Measurements from ENCODE around the gene ASTN1. TPM values are rescaled to one million over a fixed set of nuclear protein-coding genes. Genes with fewer than 3 reads are reported as not detected.

Gene ASTN1
- total RNA-seq, 1 experiment from 2014 or later, result 0.42 TPM

DNA sequence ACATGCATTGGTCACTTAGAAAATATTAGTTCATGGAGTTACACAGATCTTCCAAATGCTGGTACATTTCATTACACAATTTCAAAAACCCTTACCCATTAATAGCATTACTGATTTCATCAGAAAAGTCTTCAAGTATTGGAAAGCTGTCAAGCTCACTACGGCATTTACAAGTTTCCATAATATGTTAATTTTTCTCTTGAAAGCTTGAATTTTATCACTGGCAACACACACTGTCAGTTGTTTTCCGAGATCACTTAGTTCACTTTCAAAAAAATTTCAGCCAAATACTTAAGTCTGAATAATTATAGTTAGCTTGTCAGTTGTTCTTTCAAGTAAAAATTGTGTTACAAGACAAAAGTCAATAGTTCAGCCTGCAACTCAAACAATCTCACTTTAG, 18.0 kb downstream of the ASTN1 start:
- ChIA-PET CTCF (no interaction called here), POLR2A (no interaction called here), RAD21 (ENCODE audit: low non-redundant PET in 1 of 2, low total read pairs in 2 of 2, uncharacterized antibody in 2 of 2, unreplicated experiment in 2 of 2) (no interaction called here)
- 0 out of 2 replicates have a peak, but pooled peaks cover 2% of the 10 kb centered on the region for H3K27me3 ChIP-seq (ENCODE audit: insufficient read depth, low read length)
- no peak overlapping the region for H3K4me2 ChIP-seq (ENCODE audit: low read length)
- H4K20me1 ChIP-seq (ENCODE audit: insufficient read depth), result no peaks in the 10 kb centered on the region
- intact Hi-C loops (cut with micrococcal nuclease), result no loop called here
- no peak overlapping the region for H3K27ac ChIP-seq (ENCODE audit: low read depth, low read length)
- no peak for ATAC-seq
- no peak for DNase-seq (ENCODE audit: low read depth, low spot score)
- BruUV-seq (replicated peaks), result no TSS peak
- no peaks in the 10 kb centered on the region for H3K9me3 ChIP-seq (ENCODE audit: control insufficient read depth in 1 of 2, insufficient read depth in 1 of 2, low read depth in 1 of 2, low read length in 2 of 2)
- H3K4me3 ChIP-seq (replicated peaks in 1 of 2; ENCODE audit: low read depth in 1 of 2, low read length in 2 of 2), result no peak overlapping the region
- H2AFZ ChIP-seq (ENCODE audit: low read depth, low read length, poor library complexity, severe bottlenecking), result no peak overlapping the region
- no peaks in the 10 kb centered on the region for H3K36me3 ChIP-seq (ENCODE audit: control insufficient read depth in 1 of 2, insufficient read depth in 2 of 2, low read length in 2 of 2)
- H3K79me2 ChIP-seq (ENCODE audit: insufficient read depth, low read length), result no peaks in the 10 kb centered on the region
- no peaks in the 10 kb centered on the region for H3K4me1 ChIP-seq (ENCODE audit: control insufficient read depth in 1 of 2, insufficient read depth in 2 of 2, low read length in 2 of 2)
- no peak for TF ChIP-seq SRF (IDR thresholded peaks at IDR 0.05; ENCODE audit: low read depth)
- TF ChIP-seq EGR1 (IDR thresholded peaks at IDR 0.05; ENCODE audit: low read depth), result no peak
- TF ChIP-seq, protein P1, sequence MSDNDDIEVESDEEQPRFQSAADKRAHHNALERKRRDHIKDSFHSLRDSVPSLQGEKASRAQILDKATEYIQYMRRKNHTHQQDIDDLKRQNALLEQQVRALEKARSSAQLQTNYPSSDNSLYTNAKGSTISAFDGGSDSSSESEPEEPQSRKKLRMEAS (IDR thresholded peaks at IDR 0.05), result no peak
- no peak for TF ChIP-seq POLR2AphosphoS5 (IDR thresholded peaks at IDR 0.05; ENCODE audit: low read depth, low read length)
- TF ChIP-seq SIN3A (IDR thresholded peaks at IDR 0.05; ENCODE audit: low read depth), result no peak
- TF ChIP-seq CBX3 (IDR thresholded peaks at IDR 0.05; ENCODE audit: low read depth), result no peak
- no peak for TF ChIP-seq YY1 (IDR thresholded peaks at IDR 0.05; ENCODE audit: extremely low read depth, insufficient replicate concordance, low read depth, low read length)
- TF ChIP-seq, protein P2, sequence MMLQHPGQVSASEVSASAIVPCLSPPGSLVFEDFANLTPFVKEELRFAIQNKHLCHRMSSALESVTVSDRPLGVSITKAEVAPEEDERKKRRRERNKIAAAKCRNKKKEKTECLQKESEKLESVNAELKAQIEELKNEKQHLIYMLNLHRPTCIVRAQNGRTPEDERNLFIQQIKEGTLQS (IDR thresholded peaks at IDR 0.05), result no peak
- TF ChIP-seq, protein P3, sequence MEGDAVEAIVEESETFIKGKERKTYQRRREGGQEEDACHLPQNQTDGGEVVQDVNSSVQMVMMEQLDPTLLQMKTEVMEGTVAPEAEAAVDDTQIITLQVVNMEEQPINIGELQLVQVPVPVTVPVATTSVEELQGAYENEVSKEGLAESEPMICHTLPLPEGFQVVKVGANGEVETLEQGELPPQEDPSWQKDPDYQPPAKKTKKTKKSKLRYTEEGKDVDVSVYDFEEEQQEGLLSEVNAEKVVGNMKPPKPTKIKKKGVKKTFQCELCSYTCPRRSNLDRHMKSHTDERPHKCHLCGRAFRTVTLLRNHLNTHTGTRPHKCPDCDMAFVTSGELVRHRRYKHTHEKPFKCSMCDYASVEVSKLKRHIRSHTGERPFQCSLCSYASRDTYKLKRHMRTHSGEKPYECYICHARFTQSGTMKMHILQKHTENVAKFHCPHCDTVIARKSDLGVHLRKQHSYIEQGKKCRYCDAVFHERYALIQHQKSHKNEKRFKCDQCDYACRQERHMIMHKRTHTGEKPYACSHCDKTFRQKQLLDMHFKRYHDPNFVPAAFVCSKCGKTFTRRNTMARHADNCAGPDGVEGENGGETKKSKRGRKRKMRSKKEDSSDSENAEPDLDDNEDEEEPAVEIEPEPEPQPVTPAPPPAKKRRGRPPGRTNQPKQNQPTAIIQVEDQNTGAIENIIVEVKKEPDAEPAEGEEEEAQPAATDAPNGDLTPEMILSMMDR (IDR thresholded peaks at IDR 0.05 in 2 of 3, conservative IDR thresholded peaks at IDR 0.05 in 1 of 3; ENCODE audit: borderline replicate concordance in 1 of 3, insufficient read depth in 1 of 3, low read depth in 2 of 3, low read length in 2 of 3), result no peak
- no peak for TF ChIP-seq ZNF274 (IDR thresholded peaks at IDR 0.05; ENCODE audit: low read depth, low read length)
- TF ChIP-seq, protein P4, sequence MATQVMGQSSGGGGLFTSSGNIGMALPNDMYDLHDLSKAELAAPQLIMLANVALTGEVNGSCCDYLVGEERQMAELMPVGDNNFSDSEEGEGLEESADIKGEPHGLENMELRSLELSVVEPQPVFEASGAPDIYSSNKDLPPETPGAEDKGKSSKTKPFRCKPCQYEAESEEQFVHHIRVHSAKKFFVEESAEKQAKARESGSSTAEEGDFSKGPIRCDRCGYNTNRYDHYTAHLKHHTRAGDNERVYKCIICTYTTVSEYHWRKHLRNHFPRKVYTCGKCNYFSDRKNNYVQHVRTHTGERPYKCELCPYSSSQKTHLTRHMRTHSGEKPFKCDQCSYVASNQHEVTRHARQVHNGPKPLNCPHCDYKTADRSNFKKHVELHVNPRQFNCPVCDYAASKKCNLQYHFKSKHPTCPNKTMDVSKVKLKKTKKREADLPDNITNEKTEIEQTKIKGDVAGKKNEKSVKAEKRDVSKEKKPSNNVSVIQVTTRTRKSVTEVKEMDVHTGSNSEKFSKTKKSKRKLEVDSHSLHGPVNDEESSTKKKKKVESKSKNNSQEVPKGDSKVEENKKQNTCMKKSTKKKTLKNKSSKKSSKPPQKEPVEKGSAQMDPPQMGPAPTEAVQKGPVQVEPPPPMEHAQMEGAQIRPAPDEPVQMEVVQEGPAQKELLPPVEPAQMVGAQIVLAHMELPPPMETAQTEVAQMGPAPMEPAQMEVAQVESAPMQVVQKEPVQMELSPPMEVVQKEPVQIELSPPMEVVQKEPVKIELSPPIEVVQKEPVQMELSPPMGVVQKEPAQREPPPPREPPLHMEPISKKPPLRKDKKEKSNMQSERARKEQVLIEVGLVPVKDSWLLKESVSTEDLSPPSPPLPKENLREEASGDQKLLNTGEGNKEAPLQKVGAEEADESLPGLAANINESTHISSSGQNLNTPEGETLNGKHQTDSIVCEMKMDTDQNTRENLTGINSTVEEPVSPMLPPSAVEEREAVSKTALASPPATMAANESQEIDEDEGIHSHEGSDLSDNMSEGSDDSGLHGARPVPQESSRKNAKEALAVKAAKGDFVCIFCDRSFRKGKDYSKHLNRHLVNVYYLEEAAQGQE (IDR thresholded peaks at IDR 0.05; ENCODE audit: low read depth), result no peak
- TF ChIP-seq, protein P5, sequence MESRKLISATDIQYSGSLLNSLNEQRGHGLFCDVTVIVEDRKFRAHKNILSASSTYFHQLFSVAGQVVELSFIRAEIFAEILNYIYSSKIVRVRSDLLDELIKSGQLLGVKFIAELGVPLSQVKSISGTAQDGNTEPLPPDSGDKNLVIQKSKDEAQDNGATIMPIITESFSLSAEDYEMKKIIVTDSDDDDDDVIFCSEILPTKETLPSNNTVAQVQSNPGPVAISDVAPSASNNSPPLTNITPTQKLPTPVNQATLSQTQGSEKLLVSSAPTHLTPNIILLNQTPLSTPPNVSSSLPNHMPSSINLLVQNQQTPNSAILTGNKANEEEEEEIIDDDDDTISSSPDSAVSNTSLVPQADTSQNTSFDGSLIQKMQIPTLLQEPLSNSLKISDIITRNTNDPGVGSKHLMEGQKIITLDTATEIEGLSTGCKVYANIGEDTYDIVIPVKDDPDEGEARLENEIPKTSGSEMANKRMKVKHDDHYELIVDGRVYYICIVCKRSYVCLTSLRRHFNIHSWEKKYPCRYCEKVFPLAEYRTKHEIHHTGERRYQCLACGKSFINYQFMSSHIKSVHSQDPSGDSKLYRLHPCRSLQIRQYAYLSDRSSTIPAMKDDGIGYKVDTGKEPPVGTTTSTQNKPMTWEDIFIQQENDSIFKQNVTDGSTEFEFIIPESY (IDR thresholded peaks at IDR 0.05; ENCODE audit: extremely low read depth, insufficient replicate concordance, low read length), result no peak
- TF ChIP-seq TCF7L2 (IDR thresholded peaks at IDR 0.05; ENCODE audit: borderline replicate concordance, extremely low read depth, insufficient read depth, insufficient read length), result no peak
- TF ChIP-seq SP1 (IDR thresholded peaks at IDR 0.05; ENCODE audit: low read depth), result no peak
- TF ChIP-seq JUND (IDR thresholded peaks at IDR 0.05), result no peak
- no peak overlapping the region for H3K9ac ChIP-seq (ENCODE audit: low read length)
- H3K9me2 ChIP-seq (ENCODE audit: insufficient read depth), result no peaks in the 10 kb centered on the region

Data from HCT116 (cell line).